Keratinocyte (primary cell): ENCODE measurements around the gene BRD3OS.
"Not testable (repeated sequence)": the region's sequence is repeated elsewhere in the genome, so short reads cannot be mapped to it uniquely, and the experiment has no call there.

ENCODE experiments used
- CTCF ChIP-seq, 3 experiments: IDR thresholded peaks in 1 of 3; conservative IDR thresholded peaks in 1 of 3; optimal IDR thresholded peaks in 1 of 3; 2 replicates in 2 of 3; 3 replicates in 1 of 3; pipeline versions ENCODE3 to v1.5.1; 2011; ENCODE audit warnings: low read length in 3 of 3, mild to moderate bottlenecking in 3 of 3, moderate library complexity in 2 of 3, control low read depth in 1 of 3, inconsistent platforms in 1 of 3; ENCODE audit not compliant: insufficient read depth in 2 of 3; ENCODE audit errors: extremely low read depth in 1 of 3
- EZH2 ChIP-seq: IDR thresholded peaks from one replicate; pipeline ENCODE4 v1.6.1; 2012; ENCODE audit warnings: inconsistent platforms, mild to moderate bottlenecking, low read length, moderate library complexity

DNA sequence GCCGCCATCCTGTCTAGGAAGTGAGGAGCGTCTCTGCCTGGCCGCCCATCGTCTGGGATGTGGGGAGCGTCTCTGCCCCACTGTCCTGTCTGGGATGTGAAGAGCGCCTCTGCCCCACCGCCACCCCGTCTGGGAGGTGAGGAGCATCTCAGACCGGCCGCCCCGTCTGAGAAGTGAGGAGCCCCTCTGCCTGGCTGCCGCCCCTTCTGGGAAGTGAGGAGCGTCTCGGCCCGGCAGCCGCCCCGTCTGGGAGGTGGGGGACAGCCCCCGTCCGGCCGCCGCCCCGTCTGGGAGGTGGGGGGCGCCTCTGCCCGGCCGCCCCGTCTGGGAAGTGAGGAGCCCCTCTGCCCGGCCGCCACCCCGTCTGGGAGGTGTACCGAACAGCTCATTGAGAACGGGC lies 50.4 kb downstream of the BRD3OS start:
- TF ChIP-seq CTCF (optimal IDR thresholded peaks at IDR 0.05 in 1 of 3, IDR thresholded peaks at IDR 0.05 in 1 of 3, conservative IDR thresholded peaks at IDR 0.05 in 1 of 3; ENCODE audit: extremely low read depth in 1 of 3, insufficient read depth in 2 of 3, low read length in 3 of 3); EZH2: not testable (repeated sequence)
